OCI-LY3 (cell line): Measurements from ENCODE around the gene IL22.
A peak's percentile ranks its signal among the peaks of the same experiment; 100 is the strongest.

Source experiments
- H2AFZ ChIP-seq: fragments of 200-600, 300-600 bp; shearing (Covaris generic); 2 replicates; pipeline ENCODE4 v1.6.0; 2014; ENCODE audit warnings: antibody characterized with exemption, low read depth, low read length
- H3K27ac ChIP-seq: fragments of 200-600, 300-600 bp; sonication (generic); 2 replicates; pipeline ENCODE4 v1.5.1; 2014; ENCODE audit warnings: mild to moderate bottlenecking, low read length, moderate library complexity, mixed read lengths
- H3K27me3 ChIP-seq: fragments of 200-600, 300-600 bp; sonication (generic); 2 replicates; pipeline ENCODE4 v1.6.1; 2014; ENCODE audit warnings: low read depth, low read length, mixed read lengths
- H3K36me3 ChIP-seq: fragments of 200-600, 300-600 bp; sonication (generic); replicated peaks from 2 replicates; pipeline ENCODE3; 2014; ENCODE audit warnings: low read depth, low read length, mixed read lengths
- H3K4me1 ChIP-seq: fragments of 300-600, 200-600 bp; sonication (generic); 2 replicates; pipeline ENCODE4 v1.6.1; 2014; ENCODE audit warnings: low read length, mixed read lengths
- H3K4me2 ChIP-seq: fragments of 200-600, 300-600 bp; sonication (generic); 2 replicates; pipeline ENCODE4 v1.6.1; 2014; ENCODE audit warnings: low read length, mixed read lengths
- H3K4me3 ChIP-seq: fragments of 300-600, 200-600 bp; sonication (generic); 2 replicates; pipeline ENCODE4 v1.5.1; 2014; ENCODE audit warnings: antibody characterized with exemption, mild to moderate bottlenecking, low read length, moderate library complexity
- H3K79me2 ChIP-seq: fragments of 300-600, 200-600 bp; shearing (Covaris generic); 2 replicates; pipeline ENCODE4 v1.6.1; 2014; ENCODE audit warnings: mild to moderate bottlenecking, low read length, mixed read lengths
- H3K9ac ChIP-seq: fragments of 300-600, 200-600 bp; shearing (Covaris generic); 2 replicates; pipeline ENCODE4 v1.6.0; 2014; ENCODE audit warnings: mild to moderate bottlenecking, low read length, moderate library complexity
- H3K9me3 ChIP-seq: fragments of 200-600, 300-600 bp; shearing (Covaris generic); 2 replicates; pipeline ENCODE4 v1.6.1; 2014; ENCODE audit warnings: low read length, mixed read lengths; ENCODE audit not compliant: insufficient read depth
- H4K20me1 ChIP-seq: fragments of 200-600, 300-600 bp; sonication (generic); 2 replicates; pipeline ENCODE4 v1.6.1; 2016; ENCODE audit warnings: low read length, mixed read lengths; ENCODE audit not compliant: insufficient read depth
- CTCF ChIP-seq: fragments of 200-600, 300-600 bp; sonication (generic); IDR thresholded peaks from 2 replicates; pipeline ENCODE4 v1.5.1; 2014; ENCODE audit warnings: antibody characterized with exemption, low read length, low read depth
- EZH2phosphoT487 ChIP-seq: fragments of 200-600 bp; shearing (Covaris generic); IDR thresholded peaks from 2 replicates; pipeline ENCODE4 v1.6.1; 2018; ENCODE audit warnings: antibody characterized with exemption, mixed run types, low read depth

The IL22 gene

GRCh38 chr12:68227356-68227755 lies 26.0 kb downstream of the IL22 start:
- H2AFZ ChIP-seq, result no peak overlapping the region
- H3K4me1 ChIP-seq, result peaks cover 14% of the 10 kb centered on the region
- no peak overlapping the region for H3K4me2 ChIP-seq
- TF ChIP-seq CTCF (no peak), EZH2phosphoT487 (no peak)
- peaks cover 13% of the 10 kb centered on the region for H3K27me3 ChIP-seq
- no peak overlapping the region for H3K4me3 ChIP-seq
- H3K27ac ChIP-seq, result no peak overlapping the region
- H3K36me3 ChIP-seq, result no peaks in the 10 kb centered on the region
- H3K79me2 ChIP-seq, result no peaks in the 10 kb centered on the region
- no peak overlapping the region for H3K9ac ChIP-seq
- no peaks in the 10 kb centered on the region for H4K20me1 ChIP-seq
- H3K9me3 ChIP-seq, result no peaks in the 10 kb centered on the region

- no peak for TF ChIP-seq CTCF
- no peak for TF ChIP-seq EZH2phosphoT487
- no peak within 1 kb of the TSS for H3K4me2 ChIP-seq
- H3K9me3 ChIP-seq, result no peaks in the 10 kb centered on the region
- no peak within 1 kb of the TSS for H3K9ac ChIP-seq
- no peaks in the 10 kb centered on the region for H3K79me2 ChIP-seq
- H2AFZ ChIP-seq, result no peak within 1 kb of the TSS
- H3K36me3 ChIP-seq, result no peaks in the 10 kb centered on the region
- no peak within 1 kb of the TSS for H3K27ac ChIP-seq
- H3K27me3 ChIP-seq, result peaks cover 13% of the 10 kb centered on the region
- H4K20me1 ChIP-seq, result no peaks in the 10 kb centered on the region
- peaks cover 4% of the 10 kb centered on the region; the same call in 1 of the 2 replicates for H3K4me1 ChIP-seq
- no peak within 1 kb of the TSS for H3K4me3 ChIP-seq
Measured at GRCh38 chr12:68225576-68226476, 27.6 kb downstream of the IL22 start, which contains the start of gene IL26. IL26 (minus strand) TSS chr12:68225810; CDS start chr12:68225756, 54 bp downstream.

GRCh38 chr12:68224613-68225285 lies 28.7 kb downstream of the IL22 start:
- Histone ChIP-seq H3K9ac (no peak overlapping the region), H3K36me3 (no peaks in the 10 kb centered on the region), H4K20me1 (no peaks in the 10 kb centered on the region), H3K27me3 (peaks cover 13% of the 10 kb centered on the region), H2AFZ (no peak overlapping the region), H3K4me3 (no peak overlapping the region), H3K4me2 (no peak overlapping the region), H3K9me3 (no peaks in the 10 kb centered on the region), H3K79me2 (no peaks in the 10 kb centered on the region), H3K4me1 (peaks cover 3% of the 10 kb centered on the region; the same call in 1 of the 2 replicates), H3K27ac (no peak overlapping the region)
- TF ChIP-seq CTCF (no peak), EZH2phosphoT487 (no peak)

- no peaks in the 10 kb centered on the region for H3K36me3 ChIP-seq
- H3K9ac ChIP-seq, result 0 out of 2 replicates have a peak overlapping the region, but pooled peaks have one; percentile 5
- H3K9me3 ChIP-seq, result no peaks in the 10 kb centered on the region
- H3K27ac ChIP-seq, result no peak overlapping the region
- TF ChIP-seq CTCF (peak; percentile 90), EZH2phosphoT487 (no peak)
- H4K20me1 ChIP-seq, result no peaks in the 10 kb centered on the region
- peaks cover 3% of the 10 kb centered on the region; the same call in 1 of the 2 replicates for H3K4me1 ChIP-seq
- peak overlapping the region; percentile 73 for H2AFZ ChIP-seq
- H3K4me2 ChIP-seq, result peak overlapping the region; percentile 62
- peaks cover 19% of the 10 kb centered on the region for H3K27me3 ChIP-seq
- no peaks in the 10 kb centered on the region for H3K79me2 ChIP-seq
- H3K4me3 ChIP-seq, result peak overlapping the region; percentile 49
Measured at GRCh38 chr12:68223067-68223747, 30.2 kb downstream of the IL22 start.
